Nephron (organoid): ENCODE results near the gene SGMS2.

Experiments used
- H3K27ac Mint-ChIP-seq, 3 experiments: 2 replicates each; pipeline ENCODE4 v1.8.0; 2020; ENCODE audit warnings: mixed read lengths in 3 of 3, mild to moderate bottlenecking in 2 of 3, moderate library complexity in 1 of 3
- H3K27me3 Mint-ChIP-seq: 2 replicates; pipeline ENCODE4 v1.8.0; 2021; ENCODE audit warnings: low read depth, mild to moderate bottlenecking, moderate library complexity, mixed read lengths
- H3K36me3 Mint-ChIP-seq: 2 replicates; pipeline ENCODE4 v1.8.0; 2020; ENCODE audit warnings: low read depth, mixed read lengths
- H3K4me1 Mint-ChIP-seq: 2 replicates; pipeline ENCODE4 v1.8.0; 2020; ENCODE audit warnings: mixed read lengths
- H3K4me3 Mint-ChIP-seq, 3 experiments: 2 replicates each; pipeline ENCODE4 v1.8.0; 2020; ENCODE audit warnings: mild to moderate bottlenecking in 3 of 3, mixed read lengths in 3 of 3, moderate library complexity in 2 of 3
- H3K9me3 Mint-ChIP-seq: 2 replicates; pipeline ENCODE4 v1.8.0; 2020; ENCODE audit warnings: mixed read lengths
- CTCF ChIP-seq, 3 experiments: fragments of 200-600 bp; sonication (generic); IDR thresholded peaks; one replicate each; pipeline ENCODE4 v1.5.0; 2021; ENCODE audit warnings: antibody characterized with exemption in 3 of 3; ENCODE audit not compliant: unreplicated experiment in 3 of 3

SGMS2 gene

GRCh38 chr4:107891299-107891698 is 66.6 kb downstream of the SGMS2 start:
- Mint-ChIP-seq H3K4me3 (no peak overlapping the region), H3K27me3 (peaks cover 3% of the 10 kb centered on the region), H3K9me3 (peaks cover 11% of the 10 kb centered on the region), H3K4me1 (peaks cover under 1% of the 10 kb centered on the region), H3K36me3 (peaks cover 4% of the 10 kb centered on the region), H3K27ac (no peak overlapping the region)
- TF ChIP-seq CTCF (IDR thresholded peaks at IDR 0.05; ENCODE audit: unreplicated experiment in 3 of 3) = no peak

- Mint-ChIP-seq H3K9me3 (peaks cover 7% of the 10 kb centered on the region), H3K4me3 (no peak overlapping the region), H3K27ac (no peak overlapping the region), H3K27me3 (peaks cover 3% of the 10 kb centered on the region), H3K4me1 (peaks cover 7% of the 10 kb centered on the region), H3K36me3 (peaks cover 4% of the 10 kb centered on the region)
- TF ChIP-seq CTCF (IDR thresholded peaks at IDR 0.05; ENCODE audit: unreplicated experiment in 3 of 3) = no peak
Observed at GRCh38 chr4:107893171-107894137, 68.7 kb downstream of the SGMS2 start.

GRCh38 chr4:107894138-107894603 is 69.4 kb downstream of the SGMS2 start:
- no peak overlapping the region for H3K4me3 Mint-ChIP-seq
- H3K27me3 Mint-ChIP-seq = peaks cover 3% of the 10 kb centered on the region
- peaks cover 4% of the 10 kb centered on the region for H3K9me3 Mint-ChIP-seq
- peaks cover 4% of the 10 kb centered on the region for H3K36me3 Mint-ChIP-seq
- H3K27ac Mint-ChIP-seq = no peak overlapping the region
- no peak for TF ChIP-seq CTCF (IDR thresholded peaks at IDR 0.05; ENCODE audit: unreplicated experiment in 3 of 3)
- peaks cover 7% of the 10 kb centered on the region for H3K4me1 Mint-ChIP-seq

- peaks cover 3% of the 10 kb centered on the region for H3K27me3 Mint-ChIP-seq
Observed at GRCh38 chr4:107896158-107896645, 71.5 kb downstream of the SGMS2 start.

GRCh38 chr4:107896646-107897045 is 71.9 kb downstream of the SGMS2 start:
- Mint-ChIP-seq H3K4me1 (peaks cover 13% of the 10 kb centered on the region), H3K27me3 (peaks cover 3% of the 10 kb centered on the region), H3K4me3 (no peak overlapping the region), H3K36me3 (no peaks in the 10 kb centered on the region), H3K27ac (peak overlapping the region in 1 of 3 experiments; percentile 68), H3K9me3 (no peaks in the 10 kb centered on the region)
- TF ChIP-seq CTCF (IDR thresholded peaks at IDR 0.05; ENCODE audit: unreplicated experiment in 3 of 3) = no peak

More at GRCh38 chr4:107896158-107896645, 71.5 kb downstream of the SGMS2 start:
- peak overlapping the region in 1 of 3 experiments; percentile 68 for H3K27ac Mint-ChIP-seq
- peaks cover 13% of the 10 kb centered on the region for H3K4me1 Mint-ChIP-seq
- no peak for TF ChIP-seq CTCF (IDR thresholded peaks at IDR 0.05; ENCODE audit: unreplicated experiment in 3 of 3)
- no peaks in the 10 kb centered on the region for H3K36me3 Mint-ChIP-seq
- H3K9me3 Mint-ChIP-seq = no peaks in the 10 kb centered on the region
- H3K4me3 Mint-ChIP-seq = no peak overlapping the region
